ENCODE data around the gene KLHL29. TPM values are rescaled to one million over a fixed set of nuclear protein-coding genes. Genes with fewer than 3 reads are reported as not detected.

KLHL29 gene
- total and polyA plus RNA-seq, 7 experiments from 2014 or later, result 0.59 to 6.5 (median 5.6) TPM

DNA sequence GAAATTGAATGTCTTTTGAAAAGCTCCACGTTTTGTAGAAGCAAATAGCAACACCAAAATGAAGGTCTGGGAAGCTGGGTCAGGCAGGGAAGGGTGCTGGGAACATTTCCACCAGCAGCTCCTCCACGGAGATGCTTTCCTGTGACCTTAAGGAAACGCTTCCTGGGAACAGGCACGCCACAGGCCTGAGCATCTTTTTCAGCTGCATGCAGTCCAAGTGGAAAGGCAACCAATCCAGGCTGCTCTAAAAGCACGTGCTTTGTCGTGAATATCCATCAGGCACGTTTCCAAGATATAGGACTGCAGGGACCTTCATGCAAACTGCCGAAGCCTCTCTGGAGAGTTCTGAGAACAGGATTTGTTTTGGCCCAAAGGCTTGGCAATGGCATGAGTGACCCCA, 109.3 kb downstream of the KLHL29 start:
- DNase-seq (no peak), ATAC-seq (no peak)
- Mint-ChIP-seq H3K27ac (no peak overlapping the region), H3K36me3 (no peaks in the 10 kb centered on the region), H3K4me3 (peak overlapping the region in 1 of 10 donors; percentile 7), H3K27me3 (peaks cover 0 to 14% (median 0%) of the 10 kb centered on the region in 5 donors), H3K9me3 (no peaks in the 10 kb centered on the region), H3K4me1 (peaks cover 29 to 74% (median 40%) of the 10 kb centered on the region in 7 donors)
- Histone ChIP-seq H3K27ac (ENCODE audit: low read depth, low read length) (no peak overlapping the region), H3K36me3 (ENCODE audit: control insufficient read depth in 2 of 3, insufficient read depth in 3 of 3, low read length in 3 of 3) (no peaks in the 10 kb centered on the region), H3K4me3 (ENCODE audit: low read length) (no peak overlapping the region), H3K27me3 (ENCODE audit: control insufficient read depth in 2 of 2, insufficient read depth in 2 of 2, low read length in 2 of 2) (no peaks in the 10 kb centered on the region), H3K9me3 (ENCODE audit: control insufficient read depth in 2 of 3, low read length in 3 of 3) (no peaks in the 10 kb centered on the region), H3K4me1 (ENCODE audit: control insufficient read depth in 2 of 2, insufficient read depth in 2 of 2, low read length in 2 of 2) (peaks cover 0 to 32% of the 10 kb centered on the region in 2 donors)
- intact Hi-C loops (cut with micrococcal nuclease), result no loop called here
- ChIA-PET CTCF (no interaction called here), POLR2A (no interaction called here)

GRCh38 chr2:23495661-23496114, 110.7 kb downstream of the KLHL29 start:
- no peak for DNase-seq
- H3K27me3 Mint-ChIP-seq, result peaks cover 0 to 20% (median 0%) of the 10 kb centered on the region in 5 donors
- no peaks in the 10 kb centered on the region for H3K36me3 ChIP-seq (ENCODE audit: control insufficient read depth in 2 of 3, insufficient read depth in 3 of 3, low read length in 3 of 3)
- H3K4me3 Mint-ChIP-seq, result peak overlapping the region in 6 of 10 donors; percentile 26 to 62 (median 41)
- ATAC-seq, result no peak
- no peak overlapping the region for H3K27ac Mint-ChIP-seq
- CTCF ChIA-PET, result no interaction called here
- no peaks in the 10 kb centered on the region for H3K9me3 ChIP-seq (ENCODE audit: control insufficient read depth in 2 of 3, low read length in 3 of 3)
- H3K27ac ChIP-seq (ENCODE audit: low read depth, low read length), result no peak overlapping the region
- POLR2A ChIA-PET, result no interaction called here
- peaks cover 22 to 69% (median 29%) of the 10 kb centered on the region in 7 donors for H3K4me1 Mint-ChIP-seq
- no peak overlapping the region for H3K4me3 ChIP-seq (ENCODE audit: low read length)
- no peaks in the 10 kb centered on the region for H3K27me3 ChIP-seq (ENCODE audit: control insufficient read depth in 2 of 2, insufficient read depth in 2 of 2, low read length in 2 of 2)
- H3K36me3 Mint-ChIP-seq, result no peaks in the 10 kb centered on the region
- H3K9me3 Mint-ChIP-seq, result no peaks in the 10 kb centered on the region
- H3K4me1 ChIP-seq (ENCODE audit: control insufficient read depth in 2 of 2, insufficient read depth in 2 of 2, low read length in 2 of 2), result peaks cover 0 to 30% of the 10 kb centered on the region in 2 donors
- intact Hi-C loops (cut with micrococcal nuclease), result loop anchor here in 1 of 2 donors (2.0 kb wide), 1 partner anchor 37 kb away; no protein-coding TSS in a partner anchor

- Mint-ChIP-seq H3K4me1 (peaks cover 21 to 61% (median 29%) of the 10 kb centered on the region in 7 donors), H3K27ac (peak overlapping the region in 3 of 9 donors; percentile 14 to 35 (median 27)), H3K27me3 (peaks cover 0 to 19% (median 0%) of the 10 kb centered on the region in 5 donors), H3K36me3 (no peaks in the 10 kb centered on the region), H3K9me3 (no peaks in the 10 kb centered on the region), H3K4me3 (peak overlapping the region in 9 of 10 donors; percentile 26 to 79 (median 62))
- POLR2A ChIA-PET, result no interaction called here
- CTCF ChIA-PET, result no interaction called here
- peak overlapping the region; percentile 9 for H3K4me3 ChIP-seq (ENCODE audit: low read length)
- ATAC-seq (no peak), DNase-seq (no peak)
- no peak overlapping the region for H3K27ac ChIP-seq (ENCODE audit: low read depth, low read length)
- H3K27me3 ChIP-seq (ENCODE audit: control insufficient read depth in 2 of 2, insufficient read depth in 2 of 2, low read length in 2 of 2), result no peaks in the 10 kb centered on the region
- H3K4me1 ChIP-seq (ENCODE audit: control insufficient read depth in 2 of 2, insufficient read depth in 2 of 2, low read length in 2 of 2), result peaks cover 0 to 30% of the 10 kb centered on the region in 2 donors
- intact Hi-C loops (cut with micrococcal nuclease), result loop anchor here in 1 of 2 donors (2.0 kb wide), 1 partner anchor 36 kb away; no protein-coding TSS in a partner anchor
- H3K9me3 ChIP-seq (ENCODE audit: control insufficient read depth in 2 of 3, low read length in 3 of 3), result no peaks in the 10 kb centered on the region
- no peaks in the 10 kb centered on the region for H3K36me3 ChIP-seq (ENCODE audit: control insufficient read depth in 2 of 3, insufficient read depth in 3 of 3, low read length in 3 of 3)
Measured at GRCh38 chr2:23496456-23496855, 111.5 kb downstream of the KLHL29 start.

DNA sequence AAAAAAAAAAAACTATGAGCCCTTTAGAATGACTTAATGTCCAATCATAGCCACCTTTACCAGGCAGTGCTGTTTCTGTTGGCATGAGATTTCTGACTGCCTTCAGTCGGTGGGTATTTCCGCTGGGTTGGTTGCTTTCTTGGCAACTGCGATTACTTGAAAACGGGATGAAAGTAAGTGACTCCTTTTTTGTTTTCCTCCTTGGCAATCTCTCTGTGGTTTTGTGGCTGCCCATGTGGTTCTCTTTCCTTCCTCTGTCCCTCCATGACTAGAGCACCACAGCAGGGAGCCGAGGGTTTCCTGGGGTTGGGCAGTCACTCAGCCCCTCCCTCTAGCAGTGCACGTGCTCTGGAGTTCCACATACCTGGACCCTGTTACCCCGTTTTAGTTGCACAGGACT, 112.1 kb downstream of the KLHL29 start:
- Mint-ChIP-seq H3K9me3 (no peaks in the 10 kb centered on the region), H3K4me1 (peaks cover 20 to 55% (median 29%) of the 10 kb centered on the region in 7 donors), H3K27me3 (peaks cover 0 to 18% (median 0%) of the 10 kb centered on the region in 5 donors), H3K4me3 (peak overlapping the region; percentile 26 to 79 (median 62)), H3K27ac (peak overlapping the region in 5 of 9 donors; percentile 35 to 69 (median 42)), H3K36me3 (no peaks in the 10 kb centered on the region)
- no peaks in the 10 kb centered on the region for H3K36me3 ChIP-seq (ENCODE audit: control insufficient read depth in 2 of 3, insufficient read depth in 3 of 3, low read length in 3 of 3)
- CTCF ChIA-PET, result no interaction called here
- no peaks in the 10 kb centered on the region for H3K9me3 ChIP-seq (ENCODE audit: control insufficient read depth in 2 of 3, low read length in 3 of 3)
- H3K27me3 ChIP-seq (ENCODE audit: control insufficient read depth in 2 of 2, insufficient read depth in 2 of 2, low read length in 2 of 2), result no peaks in the 10 kb centered on the region
- no peak overlapping the region for H3K27ac ChIP-seq (ENCODE audit: low read depth, low read length)
- intact Hi-C loops (cut with micrococcal nuclease), result loop anchor here in 1 of 2 donors (1.0 to 2.0 kb wide), 2 partner anchors 8 to 36 kb away; no protein-coding TSS in a partner anchor
- DNase-seq (peak in 8 of 9 donors; percentile 11 to 46 (median 28)), ATAC-seq (peak; percentile 61)
- H3K4me3 ChIP-seq (ENCODE audit: low read length), result no peak overlapping the region
- POLR2A ChIA-PET, result no interaction called here
- peaks cover 0 to 30% of the 10 kb centered on the region in 2 donors for H3K4me1 ChIP-seq (ENCODE audit: control insufficient read depth in 2 of 2, insufficient read depth in 2 of 2, low read length in 2 of 2)

DNA sequence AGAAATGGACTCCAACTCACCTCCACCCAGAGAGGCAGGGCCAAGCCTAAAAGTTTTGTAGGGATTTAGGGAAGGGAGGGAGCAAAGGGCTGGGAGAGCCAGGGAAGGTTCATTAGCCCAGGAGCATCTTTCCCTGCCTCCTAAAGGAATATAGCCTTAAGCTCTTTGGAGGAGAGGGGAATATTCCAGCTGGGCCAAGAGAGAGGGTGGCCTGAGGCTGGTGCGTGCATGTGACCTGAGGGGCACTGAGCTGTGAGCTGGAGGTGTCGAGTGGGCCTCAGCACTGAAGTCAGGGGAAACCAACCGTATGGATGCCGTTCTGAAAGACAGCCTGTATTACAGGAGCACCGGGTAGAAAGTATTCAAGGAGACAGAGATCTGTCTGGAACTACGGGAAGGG, 112.6 kb downstream of the KLHL29 start:
- no peak for ATAC-seq

DNA sequence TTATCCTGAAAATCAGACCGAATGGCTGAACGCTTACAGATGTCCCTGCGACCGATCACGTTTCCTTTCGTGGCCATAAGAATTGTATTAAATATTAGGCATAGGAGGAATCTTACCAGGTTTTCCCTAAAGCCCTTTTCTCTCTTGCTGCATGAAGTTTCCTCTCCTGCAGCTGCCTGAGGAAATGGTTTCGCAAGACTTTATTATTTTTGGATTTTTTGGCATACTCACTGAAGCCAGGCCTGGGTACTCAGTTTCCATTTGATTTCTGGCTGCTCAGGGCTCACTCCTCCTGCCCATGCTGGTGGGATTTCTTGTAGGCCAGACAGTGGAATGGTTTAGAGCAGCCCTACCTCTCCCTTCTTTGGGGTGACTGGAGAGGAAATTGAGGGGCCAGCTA, 114.0 kb downstream of the KLHL29 start:
- POLR2A ChIA-PET, result no interaction called here
- no peaks in the 10 kb centered on the region for H3K27me3 ChIP-seq (ENCODE audit: control insufficient read depth in 2 of 2, insufficient read depth in 2 of 2, low read length in 2 of 2)
- no peak overlapping the region for H3K4me3 ChIP-seq (ENCODE audit: low read length)
- Mint-ChIP-seq H3K36me3 (no peaks in the 10 kb centered on the region), H3K27ac (no peak overlapping the region), H3K4me3 (no peak overlapping the region), H3K9me3 (no peaks in the 10 kb centered on the region), H3K27me3 (peaks cover 0 to 15% (median 0%) of the 10 kb centered on the region in 5 donors), H3K4me1 (peaks cover 20 to 42% (median 29%) of the 10 kb centered on the region in 7 donors)
- no peaks in the 10 kb centered on the region for H3K9me3 ChIP-seq (ENCODE audit: control insufficient read depth in 2 of 3, low read length in 3 of 3)
- no peaks in the 10 kb centered on the region for H3K36me3 ChIP-seq (ENCODE audit: control insufficient read depth in 2 of 3, insufficient read depth in 3 of 3, low read length in 3 of 3)
- intact Hi-C loops (cut with micrococcal nuclease), result no loop called here
- DNase-seq, result no peak
- CTCF ChIA-PET, result no interaction called here
- no peak for ATAC-seq
- H3K4me1 ChIP-seq (ENCODE audit: control insufficient read depth in 2 of 2, insufficient read depth in 2 of 2, low read length in 2 of 2), result peaks cover 0 to 30% of the 10 kb centered on the region in 2 donors
- H3K27ac ChIP-seq (ENCODE audit: low read depth, low read length), result no peak overlapping the region

More for the DNA sequence above, 112.6 kb downstream of the KLHL29 start:
- H3K36me3 Mint-ChIP-seq, result no peaks in the 10 kb centered on the region
- Histone ChIP-seq H3K4me1 (ENCODE audit: control insufficient read depth in 2 of 2, insufficient read depth in 2 of 2, low read length in 2 of 2) (peaks cover 0 to 30% of the 10 kb centered on the region in 2 donors), H3K27me3 (ENCODE audit: control insufficient read depth in 2 of 2, insufficient read depth in 2 of 2, low read length in 2 of 2) (no peaks in the 10 kb centered on the region), H3K4me3 (ENCODE audit: low read length) (no peak overlapping the region), H3K36me3 (ENCODE audit: control insufficient read depth in 2 of 3, insufficient read depth in 3 of 3, low read length in 3 of 3) (no peaks in the 10 kb centered on the region), H3K9me3 (ENCODE audit: control insufficient read depth in 2 of 3, low read length in 3 of 3) (no peaks in the 10 kb centered on the region), H3K27ac (ENCODE audit: low read depth, low read length) (no peak overlapping the region)
- peaks cover 20 to 50% (median 29%) of the 10 kb centered on the region in 7 donors for H3K4me1 Mint-ChIP-seq
- ChIA-PET CTCF (no interaction called here), POLR2A (no interaction called here)
- peak overlapping the region in 7 of 10 donors; percentile 26 to 79 (median 62) for H3K4me3 Mint-ChIP-seq
- DNase-seq, result no peak
- peak overlapping the region in 4 of 9 donors; percentile 35 to 69 (median 50) for H3K27ac Mint-ChIP-seq
- no peaks in the 10 kb centered on the region for H3K9me3 Mint-ChIP-seq
- intact Hi-C loops (cut with micrococcal nuclease), result loop anchor here in 1 of 2 donors (1.0 to 2.0 kb wide), 2 partner anchors 8 to 35 kb away; no protein-coding TSS in a partner anchor
- H3K27me3 Mint-ChIP-seq, result peaks cover 0 to 18% (median 0%) of the 10 kb centered on the region in 5 donors

- Histone ChIP-seq H3K27ac (ENCODE audit: low read depth, low read length) (no peak overlapping the region), H3K4me1 (ENCODE audit: control insufficient read depth in 2 of 2, insufficient read depth in 2 of 2, low read length in 2 of 2) (peaks cover 0 to 30% of the 10 kb centered on the region in 2 donors), H3K36me3 (ENCODE audit: control insufficient read depth in 2 of 3, insufficient read depth in 3 of 3, low read length in 3 of 3) (no peaks in the 10 kb centered on the region), H3K9me3 (ENCODE audit: control insufficient read depth in 2 of 3, low read length in 3 of 3) (no peaks in the 10 kb centered on the region), H3K27me3 (ENCODE audit: control insufficient read depth in 2 of 2, insufficient read depth in 2 of 2, low read length in 2 of 2) (no peaks in the 10 kb centered on the region), H3K4me3 (ENCODE audit: low read length) (no peak overlapping the region)
- H3K4me3 Mint-ChIP-seq, result no peak overlapping the region
- no peak for DNase-seq
- ChIA-PET POLR2A (no interaction called here), CTCF (no interaction called here)
- H3K9me3 Mint-ChIP-seq, result no peaks in the 10 kb centered on the region
- H3K27me3 Mint-ChIP-seq, result peaks cover 0 to 15% (median 0%) of the 10 kb centered on the region in 5 donors
- H3K36me3 Mint-ChIP-seq, result no peaks in the 10 kb centered on the region
- H3K27ac Mint-ChIP-seq, result no peak overlapping the region
- intact Hi-C loops (cut with micrococcal nuclease), result no loop called here
- no peak for ATAC-seq
- H3K4me1 Mint-ChIP-seq, result peaks cover 20 to 40% (median 29%) of the 10 kb centered on the region in 7 donors
Measured at GRCh38 chr2:23499439-23499838, 114.5 kb downstream of the KLHL29 start.

Measured in naive thymus-derived CD4-positive, alpha-beta T cell (primary cell).